Endothelial cell of umbilical vein (primary cell): ENCODE data around the gene INS.

Experiments
- EZH2 ChIP-seq: IDR thresholded peaks from 2 replicates; pipeline ENCODE4 v1.6.1; 2012; ENCODE audit warnings: borderline replicate concordance, low read depth, mild to moderate bottlenecking, moderate library complexity, low read length, inconsistent platforms; ENCODE audit not compliant: severe bottlenecking
- JUN ChIP-seq: IDR thresholded peaks from 2 replicates; pipeline ENCODE4 v1.6.1; 2011; ENCODE audit warnings: borderline replicate concordance, low read depth; ENCODE audit not compliant: insufficient read length, insufficient read depth
- MYC ChIP-seq: IDR thresholded peaks from one replicate; pipeline ENCODE4 v1.6.1; 2011; ENCODE audit warnings: mild to moderate bottlenecking, low read depth, low read length
- POLR2AphosphoS5 ChIP-seq: IDR thresholded peaks from 2 replicates; pipeline ENCODE4 v1.6.1; 2012; ENCODE audit warnings: low read depth, mild to moderate bottlenecking, control low read depth, low read length, moderate library complexity; ENCODE audit not compliant: insufficient read depth
- TF ChIP-seq, protein P1 (sequence below), 2 donors: IDR thresholded peaks; 1 replicate in 1 of 2; 2 replicates in 1 of 2; pipeline ENCODE4 v1.5.1; 2011; ENCODE audit warnings: low read length in 2 of 2, mild to moderate bottlenecking in 2 of 2, moderate library complexity in 2 of 2, control low read depth in 1 of 2, inconsistent platforms in 1 of 2, low read depth in 1 of 2; ENCODE audit not compliant: insufficient read depth in 1 of 2; ENCODE audit errors: extremely low read depth in 1 of 2
- TF ChIP-seq, protein P2 (sequence below): IDR thresholded peaks from 2 replicates; pipeline ENCODE4 v1.6.1; 2011; ENCODE audit not compliant: insufficient read depth, insufficient read length

DNA sequence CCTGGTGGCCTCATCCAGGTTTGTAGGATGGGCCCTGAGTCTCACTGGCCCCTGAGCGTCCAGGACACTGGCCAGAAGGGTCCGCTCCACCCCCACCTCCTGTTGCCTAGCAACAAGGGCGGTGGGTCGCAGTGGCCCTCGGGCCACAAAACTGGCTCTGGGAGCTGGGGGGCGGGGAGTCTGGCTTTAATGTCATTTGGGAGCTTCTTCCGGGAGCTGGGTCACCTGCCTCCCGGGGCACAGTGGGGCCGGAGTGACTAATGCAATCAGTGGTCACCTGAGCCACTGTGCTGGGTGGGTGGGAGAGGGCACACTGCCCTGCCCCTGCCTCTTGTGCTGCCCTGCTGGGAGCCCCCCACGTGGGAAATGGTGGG lies 8.0 kb upstream of the INS start:
- TF ChIP-seq, protein P1, sequence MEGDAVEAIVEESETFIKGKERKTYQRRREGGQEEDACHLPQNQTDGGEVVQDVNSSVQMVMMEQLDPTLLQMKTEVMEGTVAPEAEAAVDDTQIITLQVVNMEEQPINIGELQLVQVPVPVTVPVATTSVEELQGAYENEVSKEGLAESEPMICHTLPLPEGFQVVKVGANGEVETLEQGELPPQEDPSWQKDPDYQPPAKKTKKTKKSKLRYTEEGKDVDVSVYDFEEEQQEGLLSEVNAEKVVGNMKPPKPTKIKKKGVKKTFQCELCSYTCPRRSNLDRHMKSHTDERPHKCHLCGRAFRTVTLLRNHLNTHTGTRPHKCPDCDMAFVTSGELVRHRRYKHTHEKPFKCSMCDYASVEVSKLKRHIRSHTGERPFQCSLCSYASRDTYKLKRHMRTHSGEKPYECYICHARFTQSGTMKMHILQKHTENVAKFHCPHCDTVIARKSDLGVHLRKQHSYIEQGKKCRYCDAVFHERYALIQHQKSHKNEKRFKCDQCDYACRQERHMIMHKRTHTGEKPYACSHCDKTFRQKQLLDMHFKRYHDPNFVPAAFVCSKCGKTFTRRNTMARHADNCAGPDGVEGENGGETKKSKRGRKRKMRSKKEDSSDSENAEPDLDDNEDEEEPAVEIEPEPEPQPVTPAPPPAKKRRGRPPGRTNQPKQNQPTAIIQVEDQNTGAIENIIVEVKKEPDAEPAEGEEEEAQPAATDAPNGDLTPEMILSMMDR (IDR thresholded peaks at IDR 0.05; ENCODE audit: extremely low read depth in 1 of 2, insufficient read depth in 1 of 2, low read depth in 1 of 2, low read length in 2 of 2): no peak
- TF ChIP-seq MYC: no peak
- TF ChIP-seq EZH2: no peak
- no peak for TF ChIP-seq POLR2AphosphoS5
- TF ChIP-seq, protein P2, sequence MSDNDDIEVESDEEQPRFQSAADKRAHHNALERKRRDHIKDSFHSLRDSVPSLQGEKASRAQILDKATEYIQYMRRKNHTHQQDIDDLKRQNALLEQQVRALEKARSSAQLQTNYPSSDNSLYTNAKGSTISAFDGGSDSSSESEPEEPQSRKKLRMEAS: no peak
- TF ChIP-seq JUN: no peak
